Measurements from ENCODE around the gene HSD17B2.

HSD17B2 gene

GRCh38 chr16:82050909-82051357 lies 15.9 kb downstream of the HSD17B2 start:
- DNase-seq, result no peak

- no peak for DNase-seq
These were observed 16.6 kb downstream of the HSD17B2 start for GRCh38 chr16:82051656-82052055.

- no peak for DNase-seq
These were observed 20.1 kb downstream of the HSD17B2 start for GRCh38 chr16:82055117-82055516.

- DNase-seq, result no peak
These were observed 20.9 kb downstream of the HSD17B2 start for GRCh38 chr16:82055728-82056549.

GRCh38 chr16:82056550-82056896 lies 21.5 kb downstream of the HSD17B2 start:
- no peak for DNase-seq

- no peak for DNase-seq
These were observed 24.3 kb downstream of the HSD17B2 start for GRCh38 chr16:82059161-82059982.

GRCh38 chr16:82059983-82060421 lies 24.9 kb downstream of the HSD17B2 start:
- no peak for DNase-seq

GRCh38 chr16:82061861-82062525 lies 26.9 kb downstream of the HSD17B2 start:
- no peak for DNase-seq

- DNase-seq, result no peak
These were observed 27.6 kb downstream of the HSD17B2 start for GRCh38 chr16:82062645-82063058.

GRCh38 chr16:82063456-82064082 lies 28.5 kb downstream of the HSD17B2 start:
- no peak for DNase-seq

GRCh38 chr16:82067042-82067803 lies 32.2 kb downstream of the HSD17B2 start:
- no peak for DNase-seq

GRCh38 chr16:82067804-82068325 lies 32.8 kb downstream of the HSD17B2 start:
- DNase-seq, result no peak

- no peak for DNase-seq
These were observed 35.8 kb downstream of the HSD17B2 start for GRCh38 chr16:82070656-82071369.

GRCh38 chr16:82071421-82071820 lies 36.4 kb downstream of the HSD17B2 start:
- no peak for DNase-seq

- no peak for DNase-seq
These were observed 37.3 kb downstream of the HSD17B2 start for GRCh38 chr16:82072313-82072712.

- no peak for DNase-seq
These were observed 39.0 kb downstream of the HSD17B2 start for GRCh38 chr16:82074019-82074558.

GRCh38 chr16:82078125-82078524 lies 43.1 kb downstream of the HSD17B2 start:
- DNase-seq, result no peak

GRCh38 chr16:82079892-82080291 lies 44.8 kb downstream of the HSD17B2 start:
- DNase-seq, result no peak

- DNase-seq, result no peak
These were observed 46.2 kb downstream of the HSD17B2 start for GRCh38 chr16:82081264-82081663.

- no peak for DNase-seq
These were observed 47.0 kb downstream of the HSD17B2 start for GRCh38 chr16:82082097-82082496.
